HG03565 (cell line): ENCODE results near the gene VN1R5.

Experiments
- ATAC-seq: cut with Tn5 transposase; IDR thresholded peaks from one replicate; pipeline ENCODE4 v1.9.1; 2021; ENCODE audit warnings: mild to moderate bottlenecking, moderate library complexity; ENCODE audit not compliant: unreplicated experiment

VN1R5 gene

GRCh38 chr1:247299723-247300381 lies 44.0 kb downstream of the VN1R5 start:
- ATAC-seq: no peak

GRCh38 chr1:247300491-247301175 lies 44.8 kb downstream of the VN1R5 start:
- ATAC-seq: no peak

- no peak for ATAC-seq
These were observed 45.3 kb downstream of the VN1R5 start for GRCh38 chr1:247301176-247301540.

- no peak for ATAC-seq
These were observed 47.3 kb downstream of the VN1R5 start for GRCh38 chr1:247303216-247303615.

- ATAC-seq: no peak
These were observed 48.2 kb downstream of the VN1R5 start for GRCh38 chr1:247304031-247304430.
